T-helper 22 cell (primary cell): ENCODE results near the gene PHACTR2.
"Not testable (repeated sequence)": the region's sequence is repeated elsewhere in the genome, so short reads cannot be mapped to it uniquely, and the experiment has no call there.

Experiments
- DNase-seq: peaks from one replicate; pipeline ENCODE4 v3.0.0-alpha.2; 2020; ENCODE audit warnings: low read depth

PHACTR2 gene

DNA sequence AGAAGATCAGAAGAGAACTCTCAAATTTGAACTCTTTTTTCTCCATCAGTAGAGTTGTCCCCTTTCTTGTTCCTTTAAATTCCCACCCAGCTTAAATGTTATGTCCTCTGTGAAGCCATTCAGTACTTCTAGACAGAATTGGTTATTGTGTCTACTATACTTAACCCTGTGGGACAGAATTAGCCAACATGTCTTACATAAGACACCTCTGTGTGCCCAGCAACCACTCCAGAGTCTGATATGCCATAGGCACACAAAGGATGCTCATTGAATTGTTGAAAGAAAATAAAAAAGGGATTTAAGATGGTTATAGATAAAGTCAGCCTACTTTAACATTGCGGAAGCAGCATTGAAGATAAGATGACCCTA, 88.4 kb downstream of the PHACTR2 start:
- DNase-seq = no peak

DNA sequence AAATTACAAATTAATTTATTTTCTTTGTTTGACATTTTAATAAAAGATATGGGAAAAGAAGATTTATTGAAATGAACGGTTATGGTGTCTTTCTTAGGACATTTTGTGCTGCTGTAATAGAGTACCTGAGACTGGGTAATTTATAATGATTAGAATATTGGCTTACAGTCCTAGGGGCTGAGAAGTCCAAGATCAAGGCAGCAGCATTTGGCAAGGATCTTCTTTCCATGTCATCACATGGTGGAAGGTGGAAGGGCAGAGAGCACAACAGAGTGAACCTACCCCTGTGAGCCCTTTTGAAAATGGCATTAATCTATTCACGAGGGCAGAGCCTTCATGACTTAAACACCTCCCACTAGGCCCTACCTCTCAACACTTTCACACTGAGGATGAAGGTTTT, 89.7 kb downstream of the PHACTR2 start:
- no peak for DNase-seq

GRCh38 chr6:143772116-143773086, 94.6 kb downstream of the PHACTR2 start:
- DNase-seq = no peak

DNA sequence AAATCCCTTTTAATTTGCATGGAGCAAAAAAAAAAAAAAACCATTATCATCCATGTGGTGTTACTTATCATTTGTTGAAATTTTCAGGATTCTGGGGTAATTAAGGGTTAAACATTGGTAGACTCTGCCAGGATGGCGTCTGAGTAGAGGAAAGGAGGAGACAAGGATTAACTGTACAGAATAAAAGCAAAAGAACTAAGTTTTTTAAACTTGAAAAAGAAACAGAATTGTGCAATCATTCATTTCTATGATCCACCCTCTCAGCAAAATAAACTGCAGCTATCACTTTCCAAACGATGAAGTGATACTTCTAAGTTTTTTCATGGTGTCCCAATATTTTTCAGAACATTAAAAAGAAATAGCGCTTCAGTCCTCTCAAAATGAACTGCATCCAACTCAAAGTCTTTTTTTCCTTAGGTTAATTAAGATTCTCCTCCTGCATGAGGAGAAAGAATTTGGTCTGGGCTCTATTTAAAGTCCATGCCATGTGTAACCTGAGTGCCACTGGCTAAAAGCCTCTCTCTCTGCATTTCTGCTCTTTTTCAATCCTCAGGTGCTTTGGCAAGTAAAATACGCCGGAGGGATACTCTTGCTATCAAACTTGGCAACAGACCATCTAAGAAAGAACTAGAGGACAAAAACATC, 95.9 kb downstream of the PHACTR2 start:
- no peak for DNase-seq

DNA sequence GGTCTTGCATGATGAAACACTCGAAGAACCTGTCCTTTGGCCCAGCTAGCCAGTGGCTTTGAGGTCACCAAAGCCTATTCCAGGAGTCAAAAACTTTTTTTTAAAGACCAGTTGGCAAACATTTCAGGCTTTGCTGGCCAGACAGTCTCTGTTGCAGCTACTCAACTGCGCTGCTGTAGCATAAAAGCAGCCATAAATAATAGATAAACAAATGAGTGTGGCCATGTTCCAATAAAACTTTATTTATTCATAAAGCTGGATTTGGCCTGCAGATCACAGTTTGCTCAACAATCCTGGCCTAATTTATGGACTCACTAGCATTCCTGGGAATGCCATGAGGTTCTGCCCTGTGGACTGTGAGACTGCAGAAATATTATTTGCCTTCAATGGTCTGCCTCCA, 96.6 kb downstream of the PHACTR2 start:
- DNase-seq = no peak

DNA sequence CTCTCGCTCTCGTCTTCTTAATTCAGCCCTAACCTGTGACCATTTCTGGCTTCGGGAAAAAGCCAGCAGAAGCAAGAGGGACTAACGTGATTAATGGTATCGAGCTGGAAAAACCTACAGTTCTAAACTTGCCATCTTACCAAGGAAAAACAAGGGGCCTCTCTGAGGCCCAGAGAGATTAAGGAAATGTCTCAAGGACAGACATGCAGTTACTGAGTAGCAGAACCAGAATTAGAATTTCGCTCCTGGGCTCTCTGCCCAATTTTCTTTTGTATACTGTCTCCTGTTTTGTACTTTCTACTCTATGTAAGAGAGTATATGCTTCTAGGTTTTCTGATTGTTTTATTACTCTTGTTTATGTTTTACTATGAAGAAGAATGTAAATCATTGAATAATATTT, 97.6 kb downstream of the PHACTR2 start:
- no peak for DNase-seq

DNA sequence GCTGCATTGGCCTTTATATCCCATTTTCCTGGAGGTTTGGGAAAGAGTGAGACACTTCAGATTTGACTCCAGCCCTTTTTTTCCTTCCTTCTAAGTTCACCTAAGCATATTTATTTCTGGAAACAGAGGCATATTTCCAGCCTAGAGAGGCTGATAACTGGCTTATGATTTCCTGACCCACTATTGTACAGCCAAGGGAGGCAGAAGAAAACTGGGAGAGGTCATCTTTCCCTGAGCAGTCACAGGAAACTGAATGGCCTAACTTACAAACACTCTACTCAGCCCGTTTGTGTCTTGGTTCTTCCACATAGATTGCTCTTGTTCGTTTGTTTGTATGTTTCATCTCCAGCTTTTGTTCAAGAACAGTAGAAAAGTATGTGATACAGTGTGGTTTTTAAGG, 101.2 kb downstream of the PHACTR2 start:
- DNase-seq = no peak

GRCh38 chr6:143782481-143782880, 104.7 kb downstream of the PHACTR2 start:
- no peak for DNase-seq

DNA sequence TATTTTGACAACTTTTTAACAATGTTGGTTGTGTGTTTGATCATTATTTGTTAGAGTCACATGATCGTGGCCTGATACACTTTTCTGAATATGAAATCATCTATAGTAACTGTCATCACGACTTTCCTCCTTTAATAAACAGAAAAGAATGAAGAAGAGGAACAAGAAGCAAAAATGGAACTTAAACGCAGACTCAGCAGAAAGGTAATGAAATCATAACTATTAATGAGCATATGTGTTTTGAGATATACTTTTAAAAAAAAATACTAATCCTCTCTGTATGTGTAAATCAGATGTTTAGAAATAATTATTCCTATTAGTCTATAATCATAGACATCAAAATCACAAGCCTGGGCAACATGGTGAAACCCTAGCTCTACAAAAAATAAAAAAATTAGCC, 105.3 kb downstream of the PHACTR2 start:
- no peak for DNase-seq

- no peak for DNase-seq
These were observed 106.6 kb downstream of the PHACTR2 start for GRCh38 chr6:143784316-143784715.

DNA sequence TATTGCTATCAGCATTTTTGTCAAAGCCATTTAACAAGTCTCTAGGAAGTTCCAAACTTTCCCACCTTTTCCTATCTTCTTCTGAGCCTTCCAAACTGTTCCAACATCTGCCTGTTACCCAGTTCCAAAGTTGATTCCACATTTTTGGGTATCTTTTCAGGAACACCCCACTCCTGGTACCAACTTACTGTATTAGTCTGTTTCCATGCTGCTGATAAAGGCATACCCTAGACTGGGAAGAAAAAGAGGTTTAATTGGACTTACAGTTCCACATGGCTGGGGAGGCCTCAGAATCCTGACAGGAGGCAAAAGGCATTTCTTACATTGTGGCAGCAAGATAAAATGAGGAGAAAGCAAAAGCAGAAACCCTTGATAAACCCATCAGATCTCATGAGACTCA, 108.6 kb downstream of the PHACTR2 start:
- not testable (repeated sequence) for DNase-seq

DNA sequence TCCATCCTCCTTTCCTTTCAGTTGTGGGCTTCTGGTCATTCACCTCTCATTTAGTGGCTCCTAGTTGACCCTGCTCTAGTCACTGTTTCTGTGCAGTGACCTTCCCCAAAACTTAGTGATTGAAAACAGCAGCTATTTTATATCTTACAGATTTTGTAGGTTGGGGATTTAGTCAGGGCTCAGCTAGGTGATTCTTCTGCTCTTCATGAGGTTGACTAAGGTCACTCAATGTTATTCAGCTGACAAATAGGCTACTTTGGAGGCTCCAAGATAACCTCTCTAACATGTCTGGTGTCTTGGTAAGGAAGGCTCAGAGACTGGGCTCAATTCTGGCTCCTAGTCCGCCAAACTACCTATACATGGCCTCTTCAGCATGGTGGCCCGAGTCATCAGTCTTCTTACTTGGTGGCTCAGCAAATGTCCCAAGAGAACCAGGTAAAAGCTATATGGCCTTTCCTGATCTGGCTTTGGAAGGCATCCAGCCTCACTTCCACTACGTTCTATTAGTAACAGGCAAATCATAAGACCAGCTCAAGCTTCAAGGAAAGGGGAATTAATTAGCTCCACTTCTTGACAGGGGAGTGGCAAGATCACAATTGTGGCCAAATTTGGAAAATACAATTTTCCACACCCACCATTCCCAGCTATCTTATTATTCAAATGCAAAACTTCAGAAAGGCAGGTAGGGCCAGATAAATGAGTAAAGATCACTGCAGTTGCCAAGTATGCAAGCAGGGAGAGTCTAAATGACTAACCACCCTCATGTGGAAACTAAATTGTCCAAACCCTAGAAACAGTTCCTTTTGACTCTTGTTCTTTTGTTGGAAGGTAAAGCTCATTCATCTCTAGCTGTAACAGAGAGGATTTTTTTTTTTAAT, 114.9 kb downstream of the PHACTR2 start:
- no peak for DNase-seq

DNA sequence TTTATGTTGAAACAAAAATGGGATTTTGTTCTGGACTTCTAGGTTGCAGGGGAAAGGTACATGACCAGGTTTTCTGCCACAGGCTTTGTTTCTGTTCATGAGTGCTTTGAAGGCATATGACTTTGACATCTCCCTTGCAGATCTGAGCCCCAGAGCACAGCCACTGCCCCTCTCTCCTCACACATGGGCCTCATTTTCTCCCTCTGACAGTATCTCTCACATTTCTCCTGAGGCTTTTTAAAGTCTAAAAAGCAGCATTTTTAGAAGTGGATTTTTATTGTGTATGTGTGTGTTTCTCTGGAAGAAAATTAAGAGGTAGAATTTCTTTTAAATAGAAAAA, 115.5 kb downstream of the PHACTR2 start:
- no peak for DNase-seq

GRCh38 chr6:143796551-143796950, 118.8 kb downstream of the PHACTR2 start:
- DNase-seq = not testable (repeated sequence)

GRCh38 chr6:143798487-143798886, 120.7 kb downstream of the PHACTR2 start:
- not testable (repeated sequence) for DNase-seq

DNA sequence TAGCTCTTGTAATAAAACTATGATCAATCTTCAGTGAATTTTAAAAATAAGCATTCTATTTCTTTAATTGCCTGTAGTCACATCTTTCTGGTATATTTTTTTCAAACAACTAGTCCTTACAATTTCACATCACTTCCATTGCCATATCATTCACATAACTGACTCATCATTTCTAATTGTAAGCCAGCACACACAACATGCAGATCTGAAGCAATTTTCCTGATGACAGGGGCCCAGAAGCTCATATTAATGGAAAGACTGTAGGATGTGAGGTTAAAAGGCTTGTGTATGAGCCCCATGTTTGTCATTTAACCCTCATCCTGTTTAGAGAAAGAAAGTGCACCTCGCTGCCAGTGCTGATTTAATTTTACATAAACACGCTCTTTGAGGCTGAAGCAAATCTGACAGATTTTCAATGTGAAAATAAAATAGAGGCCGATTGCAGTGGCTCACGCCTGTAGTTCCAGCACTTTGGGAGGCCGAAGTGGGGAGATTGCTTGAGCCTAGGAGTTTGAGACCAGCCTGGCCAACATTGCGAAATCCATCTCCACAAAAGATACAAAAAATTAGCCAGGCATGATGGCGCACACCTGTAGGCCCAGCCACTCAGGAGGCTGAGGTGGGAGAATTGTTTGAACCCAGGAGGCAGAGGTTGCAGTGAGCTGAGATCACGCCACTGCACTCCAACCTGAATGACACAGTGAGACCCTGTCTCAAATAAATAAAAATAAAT, 125.2 kb downstream of the PHACTR2 start:
- no peak for DNase-seq

GRCh38 chr6:143803769-143804568, 126.2 kb downstream of the PHACTR2 start:
- DNase-seq = no peak

- no peak for DNase-seq
These were observed 127.1 kb downstream of the PHACTR2 start for GRCh38 chr6:143804835-143805239.

- no peak for DNase-seq
These were observed 128.7 kb downstream of the PHACTR2 start for GRCh38 chr6:143806282-143807102.
